Activated CD8-positive, alpha-beta memory T cell treated with anti-CD3 and anti-CD28 coated beads for 36 hours (primary cell): Measurements from ENCODE around the gene ADPRH. TPM values are rescaled to one million over a fixed set of nuclear protein-coding genes. Genes with fewer than 3 reads are reported as not detected.

ENCODE experiments used
- CTCF ChIA-PET: fragments of 350-600 bp; sonication (Branson Sonifier 250); formaldehyde crosslinking; loops from one replicate; lab custom pipeline; 2021; ENCODE audit warnings: antibody characterized with exemption; lab: Charles Lee
- POLR2A ChIA-PET: fragments of 350-600 bp; sonication (Branson Sonifier 250); formaldehyde crosslinking; loops from one replicate; lab custom pipeline; 2021; ENCODE audit warnings: antibody characterized with exemption; lab: Charles Lee
- total RNA-seq, 2 experiments: library from RNA; stranded (reverse); gene quantifications; one replicate each; pipeline ENCODE4 v1.2.3, GENCODE V29; 2021

The ADPRH gene
- total RNA-seq, 2 experiments from 2014 or later, result 7.7 to 8.5 TPM

DNA sequence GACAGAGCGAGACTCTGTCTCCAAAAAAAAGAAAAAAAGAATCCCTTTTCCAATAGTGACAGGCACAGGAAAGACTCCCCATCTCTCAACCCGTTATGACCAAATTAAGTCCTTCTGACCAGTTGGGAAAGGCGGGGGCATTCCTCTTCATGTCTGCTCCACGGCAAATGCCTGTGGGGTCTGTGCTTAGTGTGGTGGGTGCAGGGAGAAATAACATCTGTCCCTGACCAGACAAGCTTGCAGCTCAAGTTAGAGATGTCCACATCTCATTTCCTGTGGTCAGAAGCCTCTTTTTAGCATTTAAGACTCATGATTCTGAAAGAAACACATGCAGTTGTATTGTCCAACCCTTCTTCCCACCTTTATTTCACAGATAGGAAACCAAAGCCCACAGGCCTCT lies 34.6 kb downstream of the ADPRH start:
- CTCF ChIA-PET, result no interaction called here
- POLR2A ChIA-PET, result no interaction called here

DNA sequence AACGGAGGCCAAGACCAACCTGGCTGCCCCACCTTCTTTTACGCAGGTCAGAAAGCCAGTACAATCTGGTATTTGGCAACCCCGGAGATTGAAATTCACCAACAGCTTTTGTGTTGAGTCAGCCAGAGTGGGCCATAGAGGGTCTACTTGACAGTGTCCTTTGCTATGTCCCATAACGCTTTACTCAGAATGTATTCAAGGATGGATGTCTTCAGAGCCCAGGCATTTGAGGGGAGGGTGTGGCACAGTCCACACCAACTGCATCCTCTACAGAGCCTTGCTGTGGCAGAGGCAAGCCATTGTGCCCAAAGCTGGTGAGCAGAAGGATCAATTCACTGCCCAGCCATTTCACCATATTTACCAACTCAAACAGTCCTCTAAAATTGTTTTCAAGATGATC lies 36.8 kb downstream of the ADPRH start:
- ChIA-PET POLR2A (no interaction called here), CTCF (no interaction called here)

DNA sequence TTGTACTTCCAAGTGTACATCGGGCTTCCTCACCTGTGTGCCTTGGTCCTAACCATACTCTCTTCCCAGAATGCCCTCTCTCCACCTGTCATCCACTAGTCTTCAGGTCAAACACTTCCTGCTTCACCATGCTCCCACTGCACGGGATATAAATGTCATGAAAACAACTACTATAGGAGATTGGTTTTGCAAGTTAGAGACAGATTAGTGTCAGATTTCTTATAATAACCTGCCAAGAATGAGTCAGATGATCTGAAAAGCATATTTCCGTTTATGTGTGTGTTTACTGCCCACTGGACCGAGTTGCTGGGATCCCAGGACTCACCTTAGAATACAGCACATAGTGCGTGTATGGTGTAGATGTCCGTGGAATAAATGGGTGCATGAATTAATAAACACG lies 39.8 kb downstream of the ADPRH start:
- ChIA-PET CTCF (no interaction called here), POLR2A (no interaction called here)

DNA sequence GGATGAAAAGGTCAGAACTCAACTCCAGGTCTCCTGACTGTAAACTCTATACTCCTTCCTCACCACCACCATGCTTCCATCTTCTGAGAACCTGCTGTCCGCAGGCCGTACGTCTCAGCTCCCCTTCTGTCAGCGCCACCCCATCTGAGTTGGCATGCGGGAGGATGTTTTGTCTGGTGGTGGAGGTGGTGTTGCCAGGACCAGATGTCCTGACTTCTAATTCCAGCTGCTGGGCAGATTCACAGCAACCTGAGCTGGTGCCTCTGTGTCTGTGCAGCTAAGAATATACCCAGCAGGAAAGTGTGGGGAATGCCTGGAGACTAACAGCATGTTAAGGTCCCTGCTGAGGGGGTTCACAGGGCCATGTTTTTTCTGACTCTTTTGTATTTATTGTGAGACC lies 41.6 kb downstream of the ADPRH start:
- CTCF ChIA-PET, result no interaction called here

DNA sequence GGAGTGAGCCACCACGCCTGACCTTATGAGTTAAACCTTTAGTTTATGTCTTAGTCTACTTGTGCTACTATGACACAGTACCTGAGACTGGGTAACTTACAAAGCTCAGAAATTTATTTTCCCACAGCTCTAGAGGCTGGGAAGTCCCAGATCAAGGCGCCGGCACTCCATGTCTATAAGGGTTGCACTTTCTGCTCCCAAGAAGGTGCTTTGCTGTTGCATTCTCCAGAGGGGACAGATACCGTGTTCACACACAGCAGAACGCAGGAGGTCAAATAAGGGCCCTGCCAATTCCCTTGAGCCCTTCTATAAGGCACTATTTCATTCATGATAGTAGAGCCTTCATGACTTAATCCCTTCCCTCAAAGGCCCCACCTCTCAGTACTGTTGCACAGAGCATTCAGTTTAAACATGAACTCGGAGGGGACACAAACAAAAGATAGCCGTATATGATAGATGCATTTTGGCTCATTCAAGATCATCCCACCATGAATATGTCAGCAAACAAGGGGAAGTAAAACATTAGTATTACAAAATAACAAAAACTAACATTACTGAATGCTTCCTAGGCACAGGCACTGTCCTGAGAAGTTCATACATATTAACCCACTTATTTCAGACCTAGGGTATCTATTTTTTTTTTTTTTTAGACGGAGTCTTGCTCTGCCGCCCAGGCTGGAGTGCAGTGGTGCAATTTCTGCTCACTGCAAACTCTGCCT lies 44.9 kb downstream of the ADPRH start:
- POLR2A ChIA-PET, result no interaction called here
- CTCF ChIA-PET, result no interaction called here

More for the DNA sequence above, 41.6 kb downstream of the ADPRH start:
- POLR2A ChIA-PET, result no interaction called here

DNA sequence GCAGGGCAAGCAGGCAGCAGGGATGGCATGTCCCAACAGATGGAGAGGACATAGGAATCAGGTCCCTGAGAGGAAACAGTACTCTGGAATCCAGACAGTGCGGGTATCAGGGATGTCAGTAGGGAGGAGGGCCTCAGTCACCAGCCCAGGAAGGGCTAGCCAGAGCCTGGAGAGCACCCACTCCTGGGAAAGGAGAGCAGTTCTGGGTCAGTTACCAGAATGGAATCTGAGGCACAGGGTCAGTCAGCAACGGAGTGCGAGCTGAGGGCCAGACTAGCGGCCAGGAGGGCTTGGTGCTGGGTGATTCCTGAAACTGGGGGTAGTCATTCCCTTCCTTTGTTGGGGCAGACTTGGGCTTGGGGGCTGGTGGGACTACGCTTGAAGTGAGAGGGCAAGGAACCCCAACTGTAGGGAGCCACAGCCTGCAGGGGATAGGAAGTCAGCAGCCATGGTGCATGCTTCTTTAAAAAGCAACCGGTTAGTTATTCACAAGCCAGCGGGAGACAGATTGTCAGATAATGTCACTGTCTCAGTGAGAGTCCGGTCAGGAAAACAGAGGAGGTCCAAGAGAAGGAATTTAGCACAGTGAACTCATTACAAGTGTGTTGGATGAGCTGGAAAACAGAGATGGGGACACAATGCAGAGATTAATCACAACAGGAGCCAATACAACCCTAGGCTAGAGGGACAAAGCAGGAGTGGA lies 46.3 kb downstream of the ADPRH start:
- POLR2A ChIA-PET, result no interaction called here
- CTCF ChIA-PET, result no interaction called here

DNA sequence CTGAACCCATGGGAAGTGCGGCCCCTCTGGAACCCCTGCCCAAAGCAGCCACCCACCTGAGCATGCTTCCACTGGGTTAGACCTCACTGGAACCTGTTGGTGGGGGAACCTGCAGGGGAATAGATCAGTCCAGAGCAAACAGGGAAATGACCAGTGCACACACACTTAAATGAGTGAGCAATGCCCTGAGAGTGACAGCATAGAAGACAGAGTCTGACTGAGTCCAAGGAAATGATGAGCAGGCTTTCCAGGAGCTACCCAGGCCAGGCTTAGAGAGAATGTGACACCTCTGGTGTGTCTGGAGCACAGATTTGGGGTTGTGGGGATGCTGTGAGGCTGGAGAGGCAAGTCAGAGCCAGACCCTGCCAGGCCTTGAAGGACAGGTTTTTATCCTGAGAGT lies 46.9 kb downstream of the ADPRH start:
- CTCF ChIA-PET, result interaction anchor here (0.6 kb wide), 1 partner anchor 64 kb away, joined by 3 read pairs; no protein-coding TSS in a partner anchor
- POLR2A ChIA-PET, result no interaction called here

DNA sequence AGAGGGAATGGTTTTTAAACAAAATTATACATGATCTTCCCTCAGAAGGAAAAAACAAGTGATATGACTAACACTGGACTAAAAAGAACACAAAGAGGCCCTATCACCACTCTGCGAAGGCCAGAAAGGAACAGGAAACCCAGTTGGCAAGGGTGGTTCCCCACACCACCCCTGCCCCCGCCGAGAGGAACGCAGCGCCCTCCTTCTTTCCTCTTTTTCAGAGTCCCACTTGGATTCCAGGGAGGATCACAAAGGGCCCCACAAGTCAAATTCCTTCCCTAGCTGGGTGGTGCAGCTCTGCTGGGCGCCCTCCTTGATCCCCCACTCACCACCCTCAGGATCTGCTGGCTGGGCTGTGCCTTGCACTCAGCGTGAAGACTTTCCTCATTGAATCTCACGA lies 48.2 kb downstream of the ADPRH start:
- POLR2A ChIA-PET, result no interaction called here
- CTCF ChIA-PET, result no interaction called here

DNA sequence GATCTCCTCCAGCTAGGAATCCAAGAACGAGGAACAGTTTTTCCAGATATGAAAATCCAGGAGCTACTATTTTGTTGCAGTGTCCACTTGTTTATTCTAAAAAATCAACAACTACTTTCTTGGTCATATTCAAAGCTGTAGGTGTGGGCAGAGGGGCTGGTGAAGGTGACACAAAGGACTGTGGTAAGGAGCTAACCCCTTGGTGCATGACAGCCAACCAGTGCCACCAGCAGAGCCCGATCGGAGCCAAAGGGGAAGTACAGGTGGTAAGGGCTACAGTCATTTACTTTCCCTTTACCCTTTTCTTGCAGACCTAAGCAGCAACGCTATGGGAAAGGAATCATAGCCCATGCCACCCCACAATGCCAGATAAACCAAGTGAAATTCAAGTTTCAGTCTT lies 49.1 kb downstream of the ADPRH start:
- CTCF ChIA-PET, result interaction anchor here (0.6 to 1.2 kb wide), 2 partner anchors 10 to 20 kb away, joined by 3 read pairs; no protein-coding TSS in a partner anchor

DNA sequence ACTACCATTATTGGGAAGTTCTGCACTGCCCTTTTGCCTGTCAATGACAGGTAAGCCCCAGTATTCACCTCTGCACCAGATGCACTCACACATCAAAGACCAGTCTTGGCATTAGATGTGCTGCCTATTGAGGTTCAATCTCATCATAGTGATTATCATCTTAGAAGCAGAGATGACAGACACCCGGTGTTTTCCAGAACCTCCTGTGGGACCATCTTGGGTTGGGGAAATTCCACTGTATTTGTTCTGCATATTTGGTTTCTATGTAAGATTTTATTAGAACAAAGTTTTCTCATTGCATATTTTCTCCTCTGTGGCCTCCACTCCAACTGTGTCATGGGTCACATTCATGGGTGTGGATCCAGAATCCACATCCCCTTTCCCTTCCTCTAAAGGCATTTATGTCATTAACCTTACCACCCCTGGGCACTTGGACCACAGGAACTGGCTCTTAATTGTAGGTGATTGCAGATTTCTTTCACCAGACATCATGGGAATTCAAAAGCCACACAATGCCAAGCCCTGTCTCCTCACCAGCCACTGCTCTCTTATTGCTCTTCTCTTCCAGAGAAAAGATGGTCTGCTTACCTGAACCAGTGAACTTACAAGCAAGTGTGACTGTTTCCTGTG lies 49.6 kb downstream of the ADPRH start:
- ChIA-PET POLR2A (no interaction called here), CTCF (interaction anchor here (1.2 kb wide), 1 partner anchor 19 kb away, joined by 3 read pairs; no protein-coding TSS in a partner anchor)

More for the DNA sequence above, 49.1 kb downstream of the ADPRH start:
- POLR2A ChIA-PET, result no interaction called here

DNA sequence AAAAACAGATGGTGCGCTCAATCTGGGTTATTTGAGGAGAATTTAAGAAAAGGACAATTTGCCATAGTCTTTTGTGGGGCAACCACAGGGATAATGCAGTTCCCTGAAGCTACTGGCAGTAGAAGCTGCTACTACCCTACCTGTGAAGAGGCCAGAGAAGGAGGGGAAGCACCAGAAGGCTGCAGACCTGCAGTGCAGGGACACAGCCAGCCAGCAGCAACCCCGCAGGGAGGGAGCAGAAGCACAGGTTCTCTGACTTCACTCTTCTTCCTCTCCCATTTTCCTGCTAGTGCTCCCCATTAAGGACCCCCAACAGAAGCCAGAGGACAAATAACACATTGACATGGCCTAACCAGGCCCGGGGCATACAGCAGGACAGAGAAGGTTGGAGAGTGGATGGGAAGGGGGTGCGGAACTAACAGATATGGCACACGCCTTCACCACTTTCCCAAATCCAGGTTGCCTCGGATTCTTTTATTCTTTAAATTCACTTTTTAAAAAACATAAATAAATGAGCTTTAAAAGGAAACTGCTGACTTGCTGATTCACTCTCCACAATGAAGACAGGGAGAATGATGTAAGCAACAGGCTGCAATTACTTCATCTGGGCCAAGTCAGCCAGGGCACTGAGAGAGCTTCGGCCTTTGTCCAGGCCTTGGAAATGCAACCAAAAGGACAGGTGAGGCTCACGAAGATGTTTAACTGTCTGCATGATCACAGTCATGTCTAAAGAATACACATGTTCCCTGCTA lies 51.0 kb downstream of the ADPRH start:
- CTCF ChIA-PET, result interaction anchor here (0.7 kb wide), 1 partner anchor 100 kb away, joined by 3 read pairs; no protein-coding TSS in a partner anchor
- POLR2A ChIA-PET, result no interaction called here

DNA sequence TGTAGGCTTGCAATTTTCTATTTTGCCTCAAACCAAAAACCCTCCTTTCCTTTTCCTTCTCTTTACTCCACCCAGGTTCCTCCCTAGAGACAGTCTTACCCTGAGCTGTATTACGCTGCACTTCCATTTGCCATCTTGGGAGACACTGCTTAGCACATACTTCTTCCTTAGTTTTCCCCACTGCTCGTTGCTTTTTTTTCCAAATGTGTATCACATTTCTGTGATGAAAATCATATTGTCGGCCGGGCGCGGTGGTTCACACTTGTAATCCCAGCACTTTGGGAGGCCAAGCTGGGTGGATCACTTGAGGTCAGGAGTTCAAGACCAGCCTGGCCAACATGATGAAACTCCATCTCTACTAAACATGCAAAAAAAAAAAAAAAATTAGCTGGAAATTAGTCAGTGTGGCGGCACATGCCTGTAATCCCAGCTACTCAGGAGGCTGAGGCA lies 51.6 kb downstream of the ADPRH start:
- ChIA-PET CTCF (interaction anchor here (0.7 kb wide), 1 partner anchor 101 kb away, joined by 3 read pairs; no protein-coding TSS in a partner anchor), POLR2A (no interaction called here)

DNA sequence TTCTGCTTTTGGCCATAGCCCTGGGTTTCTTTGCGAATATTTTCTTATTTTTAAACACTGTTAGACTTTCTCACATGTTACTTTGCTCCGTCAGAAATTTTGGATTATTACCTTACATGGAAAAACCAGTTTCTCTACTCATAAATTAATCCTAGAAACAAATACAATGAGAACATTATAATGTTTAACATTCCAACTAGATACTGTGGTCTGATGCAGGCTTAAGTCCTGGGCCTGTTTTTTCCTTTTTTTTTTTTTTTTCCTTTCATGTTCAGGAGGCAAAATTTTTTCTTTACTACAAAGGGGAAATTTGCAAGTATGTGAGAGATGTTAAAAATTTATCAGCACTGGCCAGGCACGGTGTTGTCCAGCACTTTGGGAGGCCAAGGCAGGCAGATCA lies 52.2 kb downstream of the ADPRH start:
- CTCF ChIA-PET, result no interaction called here
- POLR2A ChIA-PET, result no interaction called here

DNA sequence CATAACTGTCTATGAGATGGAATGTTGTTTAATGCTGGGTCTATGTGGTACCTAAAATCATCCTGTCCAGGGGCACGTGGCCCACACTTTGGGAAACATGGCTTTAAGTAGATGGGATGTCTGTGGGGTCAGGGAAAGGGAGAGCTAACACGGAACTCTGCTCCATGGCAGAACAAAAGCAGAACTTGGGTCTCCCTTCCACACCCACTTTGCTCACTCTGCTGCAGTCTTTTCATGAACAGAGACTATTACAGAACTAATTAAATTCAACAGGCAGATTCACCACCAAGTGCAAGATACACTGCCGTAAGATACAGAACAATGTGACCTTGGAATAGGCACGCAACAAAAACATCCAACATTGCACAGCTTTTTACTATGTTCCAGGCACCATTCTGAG lies 52.9 kb downstream of the ADPRH start:
- CTCF ChIA-PET, result no interaction called here
- POLR2A ChIA-PET, result no interaction called here

DNA sequence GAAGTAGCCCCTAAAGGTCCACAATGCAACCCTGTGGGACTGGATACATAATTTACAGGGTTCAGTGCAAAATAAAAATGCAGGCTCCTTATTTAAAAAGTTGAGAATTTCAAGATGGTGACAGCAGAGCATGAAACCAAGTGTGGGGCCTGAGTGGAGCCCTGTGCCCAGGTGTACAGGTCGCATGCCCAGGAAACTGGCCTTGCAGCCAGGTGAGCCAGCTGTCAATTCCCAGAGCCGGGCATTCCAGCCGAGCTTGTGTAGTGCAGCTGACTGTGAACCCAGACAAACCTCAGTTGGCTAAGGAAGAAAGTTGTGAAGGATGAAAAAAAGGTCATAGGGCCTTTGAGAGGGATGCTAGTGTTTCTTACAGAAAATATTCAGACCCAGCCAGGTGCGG lies 53.5 kb downstream of the ADPRH start:
- ChIA-PET POLR2A (no interaction called here), CTCF (no interaction called here)

DNA sequence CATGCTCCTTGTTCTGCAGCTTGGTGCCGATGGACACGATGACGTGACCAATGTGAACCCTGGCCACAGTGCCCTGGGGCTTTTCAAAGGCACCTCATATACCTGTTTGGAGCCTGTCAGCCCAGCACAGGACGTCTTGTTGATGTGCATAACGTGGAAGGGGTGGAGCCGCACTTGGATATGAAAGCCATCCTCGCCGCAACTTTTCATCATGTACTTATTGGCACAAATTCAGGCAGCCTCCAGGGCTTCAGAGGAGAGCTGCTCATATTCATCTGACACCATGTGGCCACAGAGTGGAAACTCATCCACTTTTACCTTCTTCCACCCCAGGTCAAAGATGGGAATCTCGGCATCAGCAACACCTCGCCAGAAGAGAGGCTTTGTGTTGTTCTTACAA lies 56.4 kb downstream of the ADPRH start:
- ChIA-PET CTCF (no interaction called here), POLR2A (no interaction called here)

DNA sequence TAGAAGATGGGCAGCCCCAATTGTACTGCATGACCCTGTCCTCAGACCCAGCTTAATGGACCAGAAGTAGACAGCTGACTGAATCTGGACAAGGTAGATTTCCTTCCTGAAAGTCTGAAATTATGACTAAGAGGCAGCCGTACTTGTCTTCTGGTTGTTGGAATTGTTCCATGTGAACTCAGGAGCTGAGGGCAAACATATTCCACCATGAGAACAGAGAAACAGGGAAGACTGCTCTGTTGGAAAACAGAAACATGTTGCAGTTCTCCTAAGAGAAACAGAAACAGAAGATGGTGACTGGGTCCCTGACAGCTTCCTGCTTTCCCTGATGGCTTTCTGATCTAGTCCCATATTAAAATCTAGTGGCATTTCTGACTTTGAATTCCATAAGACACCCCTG lies 57.0 kb downstream of the ADPRH start:
- ChIA-PET POLR2A (no interaction called here), CTCF (no interaction called here)

DNA sequence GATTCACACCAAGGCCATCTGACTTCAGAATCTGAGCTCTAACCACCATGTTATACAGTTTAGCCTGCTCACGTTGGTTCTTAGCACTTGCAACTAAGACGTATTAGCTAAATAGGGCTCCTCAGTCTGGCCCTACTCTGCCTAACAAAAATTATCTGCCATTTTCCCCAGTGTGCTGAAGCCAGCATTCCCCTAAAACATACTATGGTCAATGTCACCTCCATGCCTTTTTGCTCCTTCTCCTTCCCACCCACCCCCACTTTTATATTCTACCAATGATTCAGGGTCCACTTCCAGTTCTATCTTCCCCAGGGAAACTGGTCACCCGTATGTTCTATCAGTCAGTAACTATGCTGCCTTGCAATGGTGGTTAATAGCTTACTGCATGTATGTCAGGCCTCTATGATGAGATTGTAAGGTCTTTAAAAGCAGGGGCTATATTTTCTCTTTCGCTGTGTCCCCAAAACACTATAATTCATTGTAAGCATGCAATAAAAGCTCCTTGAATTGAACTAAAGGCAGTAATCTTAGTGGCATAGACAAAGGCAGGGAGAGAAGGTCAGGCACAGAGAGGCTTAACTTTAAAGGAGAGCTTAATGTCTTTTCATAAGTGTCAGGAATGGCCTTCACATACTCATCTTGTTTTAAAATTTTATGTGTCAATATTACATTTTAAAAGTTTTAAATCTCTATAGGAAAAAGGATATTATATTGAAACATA lies 57.8 kb downstream of the ADPRH start:
- CTCF ChIA-PET, result interaction anchor here (0.6 kb wide), 1 partner anchor 260 kb away, joined by 4 read pairs; no protein-coding TSS in a partner anchor
- POLR2A ChIA-PET, result interaction anchor here (0.6 kb wide), 1 partner anchor 1374 kb away, joined by 3 read pairs; no protein-coding TSS in a partner anchor
